Neutrophil (primary cell): ENCODE measurements around the gene RGS10.

Experiments
- H3K27ac ChIP-seq: fragments of 200-600 bp; sonication (generic); 2 replicates; pipeline ENCODE4 v1.5.1; 2016; ENCODE audit warnings: mild to moderate bottlenecking, moderate library complexity
- H3K27me3 ChIP-seq: fragments of 200-600 bp; sonication (generic); 2 replicates; pipeline ENCODE4 v1.6.0; 2016; ENCODE audit warnings: mild to moderate bottlenecking
- H3K36me3 ChIP-seq: fragments of 200-600 bp; sonication (generic); 2 replicates; pipeline ENCODE4 v1.5.1; 2017
- H3K4me1 ChIP-seq, 2 experiments: fragments of 200-600 bp in 1 of 2; sonication (generic) in 1 of 2; 1 replicate in 1 of 2; 2 replicates in 1 of 2; pipeline versions ENCODE4 v1.5.1 to v1.6.1; 2013 to 2016; ENCODE audit warnings: low read depth in 1 of 2, low read length in 1 of 2, mild to moderate bottlenecking in 1 of 2, moderate library complexity in 1 of 2; ENCODE audit not compliant: control insufficient read depth in 1 of 2, insufficient read depth in 1 of 2
- H3K4me3 ChIP-seq, 2 experiments: fragments of 200-600 bp in 1 of 2; sonication (generic) in 1 of 2; 1 replicate in 1 of 2; 2 replicates in 1 of 2; pipeline ENCODE4 v1.5.1; 2013 to 2016; ENCODE audit warnings: low read depth in 1 of 2, low read length in 1 of 2, mild to moderate bottlenecking in 1 of 2, moderate library complexity in 1 of 2
- H3K9me3 ChIP-seq: fragments of 200-600 bp; sonication (generic); 2 replicates; pipeline ENCODE4 v1.5.1; 2016
- TF ChIP-seq, protein P1 (sequence below): fragments of 200-600 bp; sonication (generic); IDR thresholded peaks from 2 replicates; pipeline ENCODE4 v1.5.1; 2016; ENCODE audit warnings: antibody characterized with exemption

Gene RGS10

DNA sequence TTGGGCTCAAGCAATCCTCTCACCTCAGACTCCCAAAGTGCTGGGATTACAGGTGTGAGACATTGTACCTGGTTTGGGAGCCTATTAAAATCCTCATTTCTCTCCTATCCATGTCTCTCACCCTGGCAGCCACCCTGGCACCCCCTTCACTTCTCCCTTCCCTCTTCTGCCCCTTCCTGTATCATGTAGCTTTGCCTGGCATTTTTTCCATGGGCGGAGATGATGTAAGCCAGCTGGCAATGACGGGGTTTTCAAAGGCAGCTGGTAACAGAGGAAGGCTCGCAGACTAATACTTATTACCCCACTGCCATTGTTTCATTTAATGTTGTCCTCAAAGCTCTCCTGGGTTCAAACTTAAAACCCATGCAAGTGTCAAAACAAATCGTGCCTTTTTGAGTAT, 61.9 kb downstream of the RGS10 start:
- H3K4me3 ChIP-seq = no peak overlapping the region
- TF ChIP-seq, protein P1, sequence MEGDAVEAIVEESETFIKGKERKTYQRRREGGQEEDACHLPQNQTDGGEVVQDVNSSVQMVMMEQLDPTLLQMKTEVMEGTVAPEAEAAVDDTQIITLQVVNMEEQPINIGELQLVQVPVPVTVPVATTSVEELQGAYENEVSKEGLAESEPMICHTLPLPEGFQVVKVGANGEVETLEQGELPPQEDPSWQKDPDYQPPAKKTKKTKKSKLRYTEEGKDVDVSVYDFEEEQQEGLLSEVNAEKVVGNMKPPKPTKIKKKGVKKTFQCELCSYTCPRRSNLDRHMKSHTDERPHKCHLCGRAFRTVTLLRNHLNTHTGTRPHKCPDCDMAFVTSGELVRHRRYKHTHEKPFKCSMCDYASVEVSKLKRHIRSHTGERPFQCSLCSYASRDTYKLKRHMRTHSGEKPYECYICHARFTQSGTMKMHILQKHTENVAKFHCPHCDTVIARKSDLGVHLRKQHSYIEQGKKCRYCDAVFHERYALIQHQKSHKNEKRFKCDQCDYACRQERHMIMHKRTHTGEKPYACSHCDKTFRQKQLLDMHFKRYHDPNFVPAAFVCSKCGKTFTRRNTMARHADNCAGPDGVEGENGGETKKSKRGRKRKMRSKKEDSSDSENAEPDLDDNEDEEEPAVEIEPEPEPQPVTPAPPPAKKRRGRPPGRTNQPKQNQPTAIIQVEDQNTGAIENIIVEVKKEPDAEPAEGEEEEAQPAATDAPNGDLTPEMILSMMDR = no peak

DNA sequence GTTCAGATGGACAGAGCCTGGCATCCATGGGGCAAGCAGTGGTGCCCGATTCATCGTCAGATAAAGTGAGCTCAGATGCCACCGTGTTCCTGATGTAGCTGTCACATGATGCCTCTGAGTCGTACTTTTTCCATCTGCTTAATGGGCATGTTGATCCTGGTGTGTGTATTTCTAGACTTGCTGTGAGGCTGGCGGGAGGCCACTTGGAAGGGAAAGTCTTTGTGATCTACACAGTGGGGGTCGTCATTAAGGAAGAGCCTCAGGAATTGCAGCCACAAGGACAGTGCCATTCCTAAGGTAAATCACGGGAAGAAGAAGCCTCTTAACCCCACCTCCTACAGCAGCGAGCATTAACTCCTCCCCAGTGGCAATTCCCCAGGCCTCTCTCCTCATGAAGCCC, 63.0 kb downstream of the RGS10 start:
- no peaks in the 10 kb centered on the region for H3K36me3 ChIP-seq
- H3K9me3 ChIP-seq = peaks cover 6% of the 10 kb centered on the region
- no peak overlapping the region for H3K27ac ChIP-seq
- H3K27me3 ChIP-seq = no peaks in the 10 kb centered on the region
- no peak overlapping the region for H3K4me3 ChIP-seq
- TF ChIP-seq, protein P1 = no peak
- H3K4me1 ChIP-seq = peaks cover 27 to 47% of the 10 kb centered on the region in 2 experiments

More for the DNA sequence above, 61.9 kb downstream of the RGS10 start:
- no peaks in the 10 kb centered on the region for H3K36me3 ChIP-seq
- peaks cover 27 to 47% of the 10 kb centered on the region in 2 experiments for H3K4me1 ChIP-seq
- no peaks in the 10 kb centered on the region for H3K27me3 ChIP-seq
- H3K9me3 ChIP-seq = peaks cover 6% of the 10 kb centered on the region
- H3K27ac ChIP-seq = no peak overlapping the region

DNA sequence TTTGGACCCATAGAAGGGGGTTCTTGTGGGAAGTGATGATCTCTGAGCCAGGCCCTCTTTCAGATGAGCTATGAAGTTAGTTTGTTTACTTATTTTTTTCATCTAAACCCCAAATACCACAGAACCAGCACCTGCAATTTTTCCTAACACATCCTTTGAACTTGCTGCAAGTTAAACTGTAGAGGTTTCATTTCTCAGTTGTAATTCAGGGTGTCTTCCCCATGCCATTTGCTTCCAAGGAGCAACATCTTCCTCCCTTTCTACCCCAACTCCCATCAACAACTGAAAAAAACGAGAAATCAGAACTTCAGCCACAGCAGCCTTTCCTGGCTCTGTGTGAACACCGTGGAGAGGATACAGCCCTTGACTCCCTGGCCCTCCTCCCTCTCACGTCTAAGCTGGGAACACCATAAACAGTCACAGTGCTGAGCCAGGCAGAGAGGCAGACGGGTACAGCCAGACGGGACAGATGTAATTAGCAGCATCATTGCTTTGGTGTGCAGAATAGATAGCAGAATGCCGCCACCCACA, 63.6 kb downstream of the RGS10 start:
- H3K27ac ChIP-seq = peak overlapping the region; percentile 30
- no peaks in the 10 kb centered on the region for H3K27me3 ChIP-seq
- TF ChIP-seq, protein P1 = no peak
- H3K4me1 ChIP-seq = peaks cover 27 to 41% of the 10 kb centered on the region in 2 experiments
- H3K4me3 ChIP-seq = no peak overlapping the region
- H3K36me3 ChIP-seq = no peaks in the 10 kb centered on the region
- H3K9me3 ChIP-seq = peaks cover 6% of the 10 kb centered on the region

DNA sequence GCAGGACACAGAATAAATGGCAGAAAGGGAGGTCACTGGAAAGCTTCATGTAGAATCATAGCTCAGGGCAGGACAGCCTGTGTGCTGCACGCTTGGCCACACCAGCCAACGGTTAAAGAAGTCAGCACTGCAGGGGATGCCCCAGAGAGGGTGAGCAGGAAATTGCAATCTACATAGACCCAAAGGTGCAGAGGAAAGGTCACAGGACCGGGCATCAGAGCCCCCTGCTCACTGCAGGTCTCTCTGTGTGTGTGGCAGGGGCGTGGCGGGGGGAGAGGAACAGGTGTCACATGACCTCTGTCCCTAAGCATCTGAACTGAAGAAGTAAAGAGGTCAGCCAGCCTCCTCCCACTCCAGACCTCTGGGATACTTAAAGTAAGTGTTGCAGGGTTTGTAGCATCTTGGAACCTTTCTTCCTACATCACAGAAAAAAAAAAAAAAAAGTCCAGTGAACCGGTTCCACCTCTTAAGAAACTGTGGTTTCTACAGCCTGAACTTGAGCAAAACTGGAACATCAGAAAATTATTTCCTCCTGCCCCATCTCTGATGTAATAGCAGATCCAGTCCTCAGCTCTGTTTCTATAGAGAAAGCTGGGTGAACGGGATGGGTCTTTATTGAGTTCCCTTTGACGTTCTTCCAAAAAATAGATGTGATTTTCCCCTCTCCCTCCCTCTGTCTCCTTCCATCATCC, 64.3 kb downstream of the RGS10 start:
- Histone ChIP-seq H3K27me3 (no peaks in the 10 kb centered on the region), H3K27ac (peak overlapping the region; percentile 30), H3K4me1 (peaks cover 24 to 37% of the 10 kb centered on the region in 2 experiments), H3K9me3 (peaks cover 6% of the 10 kb centered on the region), H3K4me3 (no peak overlapping the region), H3K36me3 (no peaks in the 10 kb centered on the region)
- TF ChIP-seq, protein P1 = no peak

DNA sequence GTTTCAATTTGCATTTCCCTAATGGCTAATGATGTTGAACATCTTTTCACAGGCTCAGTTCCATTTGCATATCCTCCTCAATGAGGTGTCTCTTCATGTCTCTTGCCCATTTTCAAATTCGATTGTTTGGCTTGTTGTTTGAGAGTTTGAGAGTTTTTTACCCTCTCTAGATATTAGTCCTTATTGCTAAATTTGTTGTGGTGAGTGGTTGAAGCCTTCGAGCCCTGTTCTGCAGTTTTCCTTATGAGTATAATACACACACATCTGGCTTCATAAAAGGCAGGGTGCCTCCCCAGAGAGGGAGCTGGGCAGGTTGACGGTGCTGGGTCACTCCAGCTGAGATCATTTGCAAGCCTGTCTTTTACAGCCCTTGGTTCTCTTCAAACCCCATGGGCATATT, 65.1 kb downstream of the RGS10 start:
- TF ChIP-seq, protein P1 = no peak
- no peaks in the 10 kb centered on the region for H3K27me3 ChIP-seq
- no peak overlapping the region for H3K27ac ChIP-seq
- no peaks in the 10 kb centered on the region for H3K36me3 ChIP-seq
- peaks cover 24 to 29% of the 10 kb centered on the region in 2 experiments for H3K4me1 ChIP-seq
- H3K9me3 ChIP-seq = no peaks in the 10 kb centered on the region
- H3K4me3 ChIP-seq = no peak overlapping the region
